MM.1S (cell line): ENCODE data around the gene ERICH6.

Source experiments
- DNase-seq: peaks from one replicate; pipeline ENCODE4 v3.0.0-alpha.2; 2015
- H2AFZ ChIP-seq: fragments of 300-600 bp; sonication (generic); 2 replicates; pipeline ENCODE4 v1.6.0; 2016; ENCODE audit warnings: antibody characterized with exemption, low read length
- H3F3A ChIP-seq: fragments of 300-600 bp; sonication (generic); 2 replicates; pipeline ENCODE4 v1.6.1; 2016; ENCODE audit warnings: mild to moderate bottlenecking, antibody characterized with exemption, low read length, moderate library complexity, mixed read lengths; ENCODE audit not compliant: insufficient read depth
- H3K27ac ChIP-seq: fragments of 300-600 bp; sonication (generic); 2 replicates; pipeline ENCODE4 v1.5.1; 2016; ENCODE audit warnings: mild to moderate bottlenecking, low read length
- H3K27me3 ChIP-seq: fragments of 300-600 bp; sonication (generic); replicated peaks from 2 replicates; pipeline ENCODE4 v1.6.0; 2016; ENCODE audit warnings: low read length; ENCODE audit not compliant: insufficient read depth
- H3K36me3 ChIP-seq: fragments of 300-600 bp; sonication (generic); replicated peaks from 2 replicates; pipeline ENCODE4 v1.6.1; 2016; ENCODE audit warnings: mild to moderate bottlenecking, low read length, mixed read lengths; ENCODE audit not compliant: insufficient read depth
- H3K4me1 ChIP-seq: fragments of 300-600 bp; sonication (generic); 2 replicates; pipeline ENCODE4 v1.6.1; 2016; ENCODE audit warnings: low read length, mixed read lengths
- H3K4me2 ChIP-seq: fragments of 300-600 bp; sonication (generic); 2 replicates; pipeline ENCODE4 v1.6.0; 2016; ENCODE audit warnings: low read depth, low read length
- H3K4me3 ChIP-seq: fragments of 300-600 bp; sonication (generic); 2 replicates; pipeline ENCODE4 v1.5.1; 2016; ENCODE audit warnings: low read length, mixed read lengths
- H3K79me2 ChIP-seq: fragments of 300-600 bp; sonication (generic); 2 replicates; pipeline ENCODE4 v1.6.1; 2016; ENCODE audit warnings: mixed run types, low read length, mixed read lengths
- H3K9ac ChIP-seq: fragments of 300-600 bp; sonication (generic); 2 replicates; pipeline ENCODE4 v1.6.1; 2016; ENCODE audit warnings: low read length, mixed read lengths
- H3K9me2 ChIP-seq: fragments of 300-600 bp; sonication (generic); replicated peaks from 2 replicates; pipeline ENCODE4 v1.6.1; 2016; ENCODE audit warnings: mild to moderate bottlenecking, low read length, mixed read lengths; ENCODE audit not compliant: insufficient read depth
- H3K9me3 ChIP-seq: fragments of 300-600 bp; sonication (generic); replicated peaks from 2 replicates; pipeline ENCODE4 v1.6.1; 2016; ENCODE audit warnings: mild to moderate bottlenecking, low read length, mixed read lengths; ENCODE audit not compliant: insufficient read depth
- H4K20me1 ChIP-seq: fragments of 300-600 bp; sonication (generic); 2 replicates; pipeline ENCODE4 v1.6.1; 2016; ENCODE audit warnings: mild to moderate bottlenecking, low read length, moderate library complexity, mixed read lengths; ENCODE audit not compliant: insufficient read depth
- EZH2 ChIP-seq: fragments of 300-600 bp; sonication (generic); optimal IDR thresholded peaks from 2 replicates; pipeline ENCODE3; 2017; ENCODE audit warnings: low read depth, mild to moderate bottlenecking, antibody characterized with exemption, low read length, mixed read lengths
- EZH2phosphoT487 ChIP-seq: fragments of 300-600 bp; sonication (generic); IDR thresholded peaks from 2 replicates; pipeline ENCODE4 v1.6.1; 2018; ENCODE audit warnings: antibody characterized with exemption, low read length
- TF ChIP-seq, protein P1 (sequence below): fragments of 300-600 bp; sonication (generic); IDR thresholded peaks from 2 replicates; pipeline ENCODE4 v1.5.1; 2016; ENCODE audit warnings: antibody characterized with exemption, low read length, mixed read lengths

ERICH6 gene

GRCh38 chr3:150736903-150737832 lies 33.4 kb upstream of the ERICH6 start:
- no peak for DNase-seq
- Histone ChIP-seq H3K9ac (no peak overlapping the region), H3K27me3 (no peaks in the 10 kb centered on the region), H3K36me3 (peaks cover 5% of the 10 kb centered on the region), H3F3A (no peaks in the 10 kb centered on the region), H3K79me2 (peaks cover 17% of the 10 kb centered on the region), H3K9me3 (no peaks in the 10 kb centered on the region), H3K4me2 (no peak overlapping the region), H3K4me1 (peaks cover 21% of the 10 kb centered on the region), H4K20me1 (peaks cover under 1% of the 10 kb centered on the region; the same call in 1 of the 2 replicates), H2AFZ (no peak overlapping the region), H3K9me2 (no peaks in the 10 kb centered on the region), H3K4me3 (no peak overlapping the region), H3K27ac (no peak overlapping the region)
- TF ChIP-seq EZH2: no peak
- TF ChIP-seq, protein P1, sequence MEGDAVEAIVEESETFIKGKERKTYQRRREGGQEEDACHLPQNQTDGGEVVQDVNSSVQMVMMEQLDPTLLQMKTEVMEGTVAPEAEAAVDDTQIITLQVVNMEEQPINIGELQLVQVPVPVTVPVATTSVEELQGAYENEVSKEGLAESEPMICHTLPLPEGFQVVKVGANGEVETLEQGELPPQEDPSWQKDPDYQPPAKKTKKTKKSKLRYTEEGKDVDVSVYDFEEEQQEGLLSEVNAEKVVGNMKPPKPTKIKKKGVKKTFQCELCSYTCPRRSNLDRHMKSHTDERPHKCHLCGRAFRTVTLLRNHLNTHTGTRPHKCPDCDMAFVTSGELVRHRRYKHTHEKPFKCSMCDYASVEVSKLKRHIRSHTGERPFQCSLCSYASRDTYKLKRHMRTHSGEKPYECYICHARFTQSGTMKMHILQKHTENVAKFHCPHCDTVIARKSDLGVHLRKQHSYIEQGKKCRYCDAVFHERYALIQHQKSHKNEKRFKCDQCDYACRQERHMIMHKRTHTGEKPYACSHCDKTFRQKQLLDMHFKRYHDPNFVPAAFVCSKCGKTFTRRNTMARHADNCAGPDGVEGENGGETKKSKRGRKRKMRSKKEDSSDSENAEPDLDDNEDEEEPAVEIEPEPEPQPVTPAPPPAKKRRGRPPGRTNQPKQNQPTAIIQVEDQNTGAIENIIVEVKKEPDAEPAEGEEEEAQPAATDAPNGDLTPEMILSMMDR: no peak
- TF ChIP-seq EZH2phosphoT487: no peak

DNA sequence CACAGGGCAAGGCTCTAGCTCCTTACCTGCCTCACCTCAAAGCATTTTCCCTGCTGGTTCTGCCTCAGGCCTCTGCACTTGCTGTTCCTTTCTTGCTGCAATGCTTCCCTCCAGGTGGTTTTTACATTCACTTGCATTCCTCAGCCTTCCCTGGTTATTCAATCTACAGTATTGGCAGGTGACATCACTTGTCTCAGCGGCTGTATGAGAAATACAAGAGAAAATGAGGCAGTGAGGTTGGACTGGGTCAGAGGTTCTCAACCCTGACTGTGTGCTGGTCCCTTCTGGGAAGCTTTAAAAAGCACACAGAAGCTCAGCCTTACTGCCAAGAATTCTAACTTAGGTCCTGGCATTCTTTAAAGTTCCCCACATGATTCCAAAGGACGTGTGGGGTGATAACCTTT lies 32.6 kb upstream of the ERICH6 start:
- TF ChIP-seq EZH2phosphoT487 (no peak), EZH2 (no peak)
- TF ChIP-seq, protein P1: no peak
- Histone ChIP-seq H3K4me1 (peaks cover 21% of the 10 kb centered on the region), H3K36me3 (no peaks in the 10 kb centered on the region), H3K27me3 (no peaks in the 10 kb centered on the region), H3K27ac (no peak overlapping the region), H2AFZ (no peak overlapping the region), H3K9ac (no peak overlapping the region), H3K79me2 (peaks cover 8% of the 10 kb centered on the region; the same call in 1 of the 2 replicates), H3K9me3 (no peaks in the 10 kb centered on the region), H3K4me2 (no peak overlapping the region), H3K9me2 (no peaks in the 10 kb centered on the region), H4K20me1 (no peaks in the 10 kb centered on the region), H3F3A (no peaks in the 10 kb centered on the region), H3K4me3 (no peak overlapping the region)
- DNase-seq: no peak

GRCh38 chr3:150734795-150735119 lies 31.0 kb upstream of the ERICH6 start:
- H3K9ac ChIP-seq: no peak overlapping the region
- H4K20me1 ChIP-seq: no peaks in the 10 kb centered on the region
- H3K9me3 ChIP-seq: no peaks in the 10 kb centered on the region
- peaks cover 6% of the 10 kb centered on the region for H3K4me1 ChIP-seq
- H3K36me3 ChIP-seq: no peaks in the 10 kb centered on the region
- H3F3A ChIP-seq: no peaks in the 10 kb centered on the region
- no peaks in the 10 kb centered on the region for H3K9me2 ChIP-seq
- TF ChIP-seq, protein P1: no peak
- TF ChIP-seq EZH2 (no peak), EZH2phosphoT487 (no peak)
- H3K27me3 ChIP-seq: no peaks in the 10 kb centered on the region
- no peaks in the 10 kb centered on the region for H3K79me2 ChIP-seq
- H3K27ac ChIP-seq: no peak overlapping the region
- H2AFZ ChIP-seq: no peak overlapping the region
- DNase-seq: no peak
- no peak overlapping the region for H3K4me2 ChIP-seq
- H3K4me3 ChIP-seq: no peak overlapping the region
